GM12878 (cell line): ENCODE results near the gene CKB. TPM values are rescaled to one million over a fixed set of nuclear protein-coding genes. Genes with fewer than 3 reads are reported as not detected.

ENCODE experiments used
- HDGF ChIP-seq: fragments of 450-650 bp; IDR thresholded peaks from 2 replicates; pipeline ENCODE4 v1.6.1; 2016; ENCODE audit warnings: antibody characterized with exemption
- JUNB ChIP-seq: IDR thresholded peaks from 2 replicates; pipeline ENCODE4 v1.6.1; 2016; ENCODE audit warnings: antibody characterized with exemption, mild to moderate bottlenecking
- JUND ChIP-seq: IDR thresholded peaks from 2 replicates; pipeline ENCODE4 v1.6.1; 2012; ENCODE audit warnings: low read depth, mild to moderate bottlenecking, low read length, improper control_type of control experiment, moderate library complexity
- MTA2 ChIP-seq: fragments of 450-650 bp; IDR thresholded peaks from 2 replicates; pipeline ENCODE4 v1.6.1; 2016; ENCODE audit warnings: low read depth, mild to moderate bottlenecking, moderate library complexity
- NFXL1 ChIP-seq: fragments of 450-650 bp; IDR thresholded peaks from 2 replicates; pipeline ENCODE4 v1.6.1; 2017; ENCODE audit warnings: antibody characterized with exemption, mild to moderate bottlenecking, borderline replicate concordance
- NR2F1 ChIP-seq: fragments of 450-650 bp; conservative IDR thresholded peaks from 2 replicates; pipeline ENCODE4 v1.6.1; 2017; ENCODE audit warnings: mild to moderate bottlenecking
- RAD21 ChIP-seq: IDR thresholded peaks from 2 replicates; pipeline ENCODE4 v1.6.1; 2011; ENCODE audit warnings: mild to moderate bottlenecking, low read depth, low read length, moderate library complexity; ENCODE audit not compliant: insufficient read depth
- RCOR1 ChIP-seq: conservative IDR thresholded peaks from 2 replicates; pipeline ENCODE4 v1.6.1; 2012; ENCODE audit warnings: low read depth, low read length, improper control_type of control experiment
- RUNX3 ChIP-seq: IDR thresholded peaks from 2 replicates; pipeline ENCODE4 v1.6.1; 2012; ENCODE audit warnings: low read length, inconsistent platforms
- SPI1 ChIP-seq: IDR thresholded peaks from 2 replicates; pipeline ENCODE4 v1.6.1; 2011; ENCODE audit warnings: low read depth, mild to moderate bottlenecking, low read length, moderate library complexity, borderline replicate concordance; ENCODE audit not compliant: insufficient read depth
- SREBF1 ChIP-seq: IDR thresholded peaks from 2 replicates; pipeline ENCODE4 v1.6.1; 2012; ENCODE audit warnings: mild to moderate bottlenecking, low read length
- SREBF2 ChIP-seq: IDR thresholded peaks from 2 replicates; pipeline ENCODE4 v1.6.1; 2012; ENCODE audit warnings: mild to moderate bottlenecking, low read length
- WRNIP1 ChIP-seq: IDR thresholded peaks from 2 replicates; pipeline ENCODE4 v1.6.1; 2011; ENCODE audit warnings: low read depth, low read length, improper control_type of control experiment, borderline replicate concordance
- ZSCAN29 ChIP-seq: fragments of 450-650 bp; IDR thresholded peaks from 2 replicates; pipeline ENCODE4 v1.6.1; 2017; ENCODE audit warnings: mild to moderate bottlenecking, moderate library complexity
- polyA plus RNA-seq, 11 experiments: library from polyadenylated mRNA; depleted of rRNA in 4 of 11; unstranded in 6 of 11; stranded (reverse) in 5 of 11; fragments of >200 nt; fragmentation: Nextera tagmentation in 4 of 11; fragmentation: Illumina TruSeq in 1 of 11; extraction: Ambion mirVana in 4 of 11; extraction: Trizol in 1 of 11; gene quantifications; 1 replicate in 1 of 11; 2 replicates in 10 of 11; pipeline versions ENCODE4 v1.2.1 to v1.2.3, GENCODE V29; 2011 to 2016; ENCODE audit warnings: inconsistent platforms in 2 of 11, missing spikeins in 2 of 11, low read depth in 1 of 11
- total RNA-seq, 4 experiments: library from RNA; depleted of rRNA in 3 of 4; stranded (reverse); fragments of >200 nt in 3 of 4; fragmentation: Illumina TruSeq in 1 of 4; extraction: Trizol in 1 of 4; gene quantifications; 2 replicates each; pipeline versions ENCODE4 v1.2.1 to v1.2.3, GENCODE V29; 2013 to 2021
- TF ChIP-seq, protein P1 (sequence below), 3 experiments: IDR thresholded peaks in 2 of 3; conservative IDR thresholded peaks in 1 of 3; 2 replicates each; pipeline ENCODE4 v1.5.1; 2011; ENCODE audit warnings: low read depth in 3 of 3, low read length in 3 of 3, mild to moderate bottlenecking in 3 of 3, control low read depth in 2 of 3, moderate library complexity in 2 of 3, inconsistent platforms in 1 of 3, mixed read lengths in 1 of 3; ENCODE audit not compliant: control insufficient read depth in 2 of 3, insufficient read depth in 1 of 3; ENCODE audit errors: extremely low read depth in 1 of 3
- TF ChIP-seq, protein P2 (sequence below): IDR thresholded peaks from 2 replicates; pipeline ENCODE4 v1.6.1; 2012; ENCODE audit warnings: low read depth, low read length, improper control_type of control experiment
- TF ChIP-seq, protein P3 (sequence below): IDR thresholded peaks from 2 replicates; pipeline ENCODE4 v1.6.1; 2011; ENCODE audit warnings: borderline replicate concordance, low read depth, mild to moderate bottlenecking, moderate library complexity, low read length; ENCODE audit not compliant: insufficient read depth, poor library complexity, severe bottlenecking
- TF ChIP-seq, protein P4 (sequence below): fragments of 450-650 bp; IDR thresholded peaks from 2 replicates; pipeline ENCODE4 v1.6.1; 2017; ENCODE audit warnings: mild to moderate bottlenecking
- TF ChIP-seq, protein P5 (sequence below): IDR thresholded peaks from 2 replicates; pipeline ENCODE4 v1.6.1; 2012; ENCODE audit warnings: mild to moderate bottlenecking, low read depth, low read length

CKB gene
- total and polyA plus RNA-seq, 10 of the 15 experiments (the other 5 are each of a cell fraction or from before 2014, with no cell fraction given), result 0.40 to 6.1 (median 2.3) TPM

DNA sequence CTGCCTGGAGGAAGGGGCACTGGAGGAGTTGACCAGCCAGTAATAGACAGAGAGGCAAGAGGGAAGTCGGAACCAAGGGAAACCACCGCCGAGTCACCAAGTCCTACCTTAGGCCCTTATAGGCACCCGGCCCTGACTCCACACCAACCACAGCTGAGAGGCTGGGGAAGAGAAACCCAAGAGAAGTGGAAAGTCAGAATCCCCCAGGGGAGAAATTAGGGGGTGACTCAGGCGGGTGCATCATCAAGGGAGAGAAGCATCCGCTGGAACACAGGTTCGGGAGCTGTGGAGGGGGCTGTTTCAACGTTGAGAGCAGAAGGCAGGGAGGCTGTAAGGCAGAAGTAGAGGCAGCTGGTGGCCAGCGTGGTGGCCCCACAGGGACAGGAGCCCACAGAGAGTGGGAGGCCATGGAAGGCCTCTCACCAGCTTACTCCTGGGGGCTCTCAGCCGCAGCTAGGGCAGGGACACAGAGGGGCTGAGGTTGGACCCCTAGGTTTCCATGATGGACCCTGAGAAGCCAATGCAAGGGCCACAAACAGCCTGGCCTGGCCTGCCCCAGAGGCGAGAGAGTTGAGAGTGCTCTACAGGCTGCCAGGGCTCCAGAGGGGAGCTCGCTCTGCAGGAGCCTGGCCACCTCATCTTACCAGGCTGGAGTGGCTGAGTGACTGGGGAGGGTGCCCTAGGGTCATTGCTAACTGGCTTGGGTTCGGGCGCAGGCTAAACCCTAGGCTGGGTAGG lies 4.9 kb upstream of the CKB start (continued):
- TF ChIP-seq, protein P1, sequence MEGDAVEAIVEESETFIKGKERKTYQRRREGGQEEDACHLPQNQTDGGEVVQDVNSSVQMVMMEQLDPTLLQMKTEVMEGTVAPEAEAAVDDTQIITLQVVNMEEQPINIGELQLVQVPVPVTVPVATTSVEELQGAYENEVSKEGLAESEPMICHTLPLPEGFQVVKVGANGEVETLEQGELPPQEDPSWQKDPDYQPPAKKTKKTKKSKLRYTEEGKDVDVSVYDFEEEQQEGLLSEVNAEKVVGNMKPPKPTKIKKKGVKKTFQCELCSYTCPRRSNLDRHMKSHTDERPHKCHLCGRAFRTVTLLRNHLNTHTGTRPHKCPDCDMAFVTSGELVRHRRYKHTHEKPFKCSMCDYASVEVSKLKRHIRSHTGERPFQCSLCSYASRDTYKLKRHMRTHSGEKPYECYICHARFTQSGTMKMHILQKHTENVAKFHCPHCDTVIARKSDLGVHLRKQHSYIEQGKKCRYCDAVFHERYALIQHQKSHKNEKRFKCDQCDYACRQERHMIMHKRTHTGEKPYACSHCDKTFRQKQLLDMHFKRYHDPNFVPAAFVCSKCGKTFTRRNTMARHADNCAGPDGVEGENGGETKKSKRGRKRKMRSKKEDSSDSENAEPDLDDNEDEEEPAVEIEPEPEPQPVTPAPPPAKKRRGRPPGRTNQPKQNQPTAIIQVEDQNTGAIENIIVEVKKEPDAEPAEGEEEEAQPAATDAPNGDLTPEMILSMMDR (IDR thresholded peaks at IDR 0.05 in 2 of 3, conservative IDR thresholded peaks at IDR 0.05 in 1 of 3; ENCODE audit: control insufficient read depth in 2 of 3, extremely low read depth in 1 of 3, insufficient read depth in 1 of 3, low read depth in 3 of 3, low read length in 3 of 3), result no peak
- TF ChIP-seq RAD21 (no peak), HDGF (peak; percentile 72; the same call in 1 of the 2 replicates), SREBF2 (no peak), SREBF1 (no peak), ZSCAN29 (no peak), RCOR1 (0 out of 2 replicates have a peak, but pooled peaks have one; percentile 50), MTA2 (peak; percentile 72), NFXL1 (no peak), RUNX3 (peak; percentile 79), SPI1 (peak; percentile 82), JUNB (peak; percentile 37; the same call in 1 of the 2 replicates), NR2F1 (0 out of 2 replicates have a peak, but pooled peaks have one; percentile 21), WRNIP1 (no peak), JUND (no peak)
- TF ChIP-seq, protein P2, sequence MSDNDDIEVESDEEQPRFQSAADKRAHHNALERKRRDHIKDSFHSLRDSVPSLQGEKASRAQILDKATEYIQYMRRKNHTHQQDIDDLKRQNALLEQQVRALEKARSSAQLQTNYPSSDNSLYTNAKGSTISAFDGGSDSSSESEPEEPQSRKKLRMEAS, result no peak
- TF ChIP-seq, protein P3, sequence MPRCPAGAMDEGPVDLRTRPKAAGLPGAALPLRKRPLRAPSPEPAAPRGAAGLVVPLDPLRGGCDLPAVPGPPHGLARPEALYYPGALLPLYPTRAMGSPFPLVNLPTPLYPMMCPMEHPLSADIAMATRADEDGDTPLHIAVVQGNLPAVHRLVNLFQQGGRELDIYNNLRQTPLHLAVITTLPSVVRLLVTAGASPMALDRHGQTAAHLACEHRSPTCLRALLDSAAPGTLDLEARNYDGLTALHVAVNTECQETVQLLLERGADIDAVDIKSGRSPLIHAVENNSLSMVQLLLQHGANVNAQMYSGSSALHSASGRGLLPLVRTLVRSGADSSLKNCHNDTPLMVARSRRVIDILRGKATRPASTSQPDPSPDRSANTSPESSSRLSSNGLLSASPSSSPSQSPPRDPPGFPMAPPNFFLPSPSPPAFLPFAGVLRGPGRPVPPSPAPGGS, result peak; percentile 13
- TF ChIP-seq, protein P4, sequence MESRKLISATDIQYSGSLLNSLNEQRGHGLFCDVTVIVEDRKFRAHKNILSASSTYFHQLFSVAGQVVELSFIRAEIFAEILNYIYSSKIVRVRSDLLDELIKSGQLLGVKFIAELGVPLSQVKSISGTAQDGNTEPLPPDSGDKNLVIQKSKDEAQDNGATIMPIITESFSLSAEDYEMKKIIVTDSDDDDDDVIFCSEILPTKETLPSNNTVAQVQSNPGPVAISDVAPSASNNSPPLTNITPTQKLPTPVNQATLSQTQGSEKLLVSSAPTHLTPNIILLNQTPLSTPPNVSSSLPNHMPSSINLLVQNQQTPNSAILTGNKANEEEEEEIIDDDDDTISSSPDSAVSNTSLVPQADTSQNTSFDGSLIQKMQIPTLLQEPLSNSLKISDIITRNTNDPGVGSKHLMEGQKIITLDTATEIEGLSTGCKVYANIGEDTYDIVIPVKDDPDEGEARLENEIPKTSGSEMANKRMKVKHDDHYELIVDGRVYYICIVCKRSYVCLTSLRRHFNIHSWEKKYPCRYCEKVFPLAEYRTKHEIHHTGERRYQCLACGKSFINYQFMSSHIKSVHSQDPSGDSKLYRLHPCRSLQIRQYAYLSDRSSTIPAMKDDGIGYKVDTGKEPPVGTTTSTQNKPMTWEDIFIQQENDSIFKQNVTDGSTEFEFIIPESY, result no peak
- TF ChIP-seq, protein P5, sequence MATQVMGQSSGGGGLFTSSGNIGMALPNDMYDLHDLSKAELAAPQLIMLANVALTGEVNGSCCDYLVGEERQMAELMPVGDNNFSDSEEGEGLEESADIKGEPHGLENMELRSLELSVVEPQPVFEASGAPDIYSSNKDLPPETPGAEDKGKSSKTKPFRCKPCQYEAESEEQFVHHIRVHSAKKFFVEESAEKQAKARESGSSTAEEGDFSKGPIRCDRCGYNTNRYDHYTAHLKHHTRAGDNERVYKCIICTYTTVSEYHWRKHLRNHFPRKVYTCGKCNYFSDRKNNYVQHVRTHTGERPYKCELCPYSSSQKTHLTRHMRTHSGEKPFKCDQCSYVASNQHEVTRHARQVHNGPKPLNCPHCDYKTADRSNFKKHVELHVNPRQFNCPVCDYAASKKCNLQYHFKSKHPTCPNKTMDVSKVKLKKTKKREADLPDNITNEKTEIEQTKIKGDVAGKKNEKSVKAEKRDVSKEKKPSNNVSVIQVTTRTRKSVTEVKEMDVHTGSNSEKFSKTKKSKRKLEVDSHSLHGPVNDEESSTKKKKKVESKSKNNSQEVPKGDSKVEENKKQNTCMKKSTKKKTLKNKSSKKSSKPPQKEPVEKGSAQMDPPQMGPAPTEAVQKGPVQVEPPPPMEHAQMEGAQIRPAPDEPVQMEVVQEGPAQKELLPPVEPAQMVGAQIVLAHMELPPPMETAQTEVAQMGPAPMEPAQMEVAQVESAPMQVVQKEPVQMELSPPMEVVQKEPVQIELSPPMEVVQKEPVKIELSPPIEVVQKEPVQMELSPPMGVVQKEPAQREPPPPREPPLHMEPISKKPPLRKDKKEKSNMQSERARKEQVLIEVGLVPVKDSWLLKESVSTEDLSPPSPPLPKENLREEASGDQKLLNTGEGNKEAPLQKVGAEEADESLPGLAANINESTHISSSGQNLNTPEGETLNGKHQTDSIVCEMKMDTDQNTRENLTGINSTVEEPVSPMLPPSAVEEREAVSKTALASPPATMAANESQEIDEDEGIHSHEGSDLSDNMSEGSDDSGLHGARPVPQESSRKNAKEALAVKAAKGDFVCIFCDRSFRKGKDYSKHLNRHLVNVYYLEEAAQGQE, result no peak
